Measurements from ENCODE around the gene HUNK. TPM values are rescaled to one million over a fixed set of nuclear protein-coding genes. Genes with fewer than 3 reads are reported as not detected.

Gene HUNK
- total and polyA plus RNA-seq, 4 experiments from 2014 or later, result 0.07 to 0.44 (median 0.26) TPM; not detected in 1

DNA sequence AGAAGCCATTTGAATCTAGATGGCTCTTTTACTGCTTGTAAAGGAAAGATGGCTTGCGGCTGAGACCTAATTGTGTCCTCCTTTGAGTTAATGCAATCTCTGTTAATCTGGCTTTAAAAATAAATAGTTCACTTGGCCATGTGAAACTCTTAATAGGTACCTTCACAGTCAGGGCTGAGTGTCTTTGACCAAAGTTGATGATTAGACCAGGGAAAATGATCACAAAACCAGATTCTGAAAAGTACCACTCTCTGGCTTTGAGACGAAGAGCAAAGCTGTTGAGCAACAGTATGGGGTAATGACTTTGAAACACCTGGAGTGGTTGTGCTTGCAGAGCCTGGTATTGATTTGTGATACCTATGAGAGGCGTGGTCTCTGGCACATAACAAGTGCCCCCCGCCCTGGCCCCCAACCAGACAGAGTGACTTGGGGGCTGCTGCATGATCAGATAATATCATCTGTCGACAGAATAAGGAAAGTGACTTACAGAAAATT is 4.7 kb downstream of the HUNK start:
- Histone ChIP-seq H3K36me3 (ENCODE audit: insufficient read depth, low read length) (no peaks in the 10 kb centered on the region), H3K27me3 (ENCODE audit: insufficient read depth, low read length) (peaks cover 7% of the 10 kb centered on the region), H3K4me3 (ENCODE audit: low read length in 2 of 2) (no peak overlapping the region), H3K4me1 (ENCODE audit: insufficient read depth, low read length) (peaks cover 4% of the 10 kb centered on the region), H3K9me3 (ENCODE audit: control insufficient read depth in 1 of 2, low read length in 2 of 2) (no peaks in the 10 kb centered on the region), H3K27ac (ENCODE audit: low read depth, low read length) (no peak overlapping the region)
- no peaks in the 10 kb centered on the region for H3K9me3 Mint-ChIP-seq
- H3K4me1 Mint-ChIP-seq, result peaks cover 0 to 6% (median 1%) of the 10 kb centered on the region in 4 donors
- no peak for DNase-seq
- H3K36me3 Mint-ChIP-seq, result no peaks in the 10 kb centered on the region
- POLR2A ChIA-PET (ENCODE audit: partially characterized antibody), result no interaction called here
- no peak overlapping the region for H3K4me3 Mint-ChIP-seq
- peaks cover 19 to 34% of the 10 kb centered on the region in 2 donors for H3K27me3 Mint-ChIP-seq
- CTCF ChIA-PET (ENCODE audit: partially characterized antibody), result no interaction called here
- intact Hi-C loops (cut with micrococcal nuclease), result no loop called here
- no peak overlapping the region for H3K27ac Mint-ChIP-seq

DNA sequence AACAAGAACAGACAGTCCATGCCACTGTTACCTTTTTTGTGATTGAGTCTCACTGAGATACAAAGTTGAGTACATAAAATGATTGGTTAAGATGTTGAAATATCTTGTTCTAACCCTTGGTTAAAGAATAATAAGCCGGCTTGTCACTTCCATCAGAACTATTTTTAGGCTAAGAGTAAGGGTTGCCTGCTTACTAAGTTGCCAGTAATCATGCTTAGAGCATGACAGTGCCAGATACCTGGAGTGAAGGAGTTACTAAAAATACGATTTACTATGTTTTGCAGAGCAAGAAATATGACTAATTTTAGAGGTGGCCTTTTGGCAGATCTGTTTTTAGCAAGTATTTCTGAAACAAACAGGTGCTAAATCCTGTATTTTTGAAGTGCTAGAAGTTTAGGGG is 6.0 kb downstream of the HUNK start:
- intact Hi-C loops (cut with micrococcal nuclease), result no loop called here
- no peak overlapping the region for H3K27ac Mint-ChIP-seq
- no peaks in the 10 kb centered on the region for H3K36me3 ChIP-seq (ENCODE audit: insufficient read depth, low read length)
- H3K4me3 ChIP-seq (ENCODE audit: low read length in 2 of 2), result no peak overlapping the region
- no peak overlapping the region for H3K27ac ChIP-seq (ENCODE audit: low read depth, low read length)
- H3K4me1 Mint-ChIP-seq, result peaks cover 0 to 5% (median 0%) of the 10 kb centered on the region in 4 donors
- H3K27me3 ChIP-seq (ENCODE audit: insufficient read depth, low read length), result peaks cover 7% of the 10 kb centered on the region
- ChIA-PET POLR2A (ENCODE audit: partially characterized antibody) (no interaction called here), CTCF (ENCODE audit: partially characterized antibody) (no interaction called here)
- H3K9me3 ChIP-seq (ENCODE audit: control insufficient read depth in 1 of 2, low read length in 2 of 2), result no peaks in the 10 kb centered on the region
- H3K9me3 Mint-ChIP-seq, result peaks cover 0 to 2% (median 0%) of the 10 kb centered on the region in 8 donors
- no peaks in the 10 kb centered on the region for H3K36me3 Mint-ChIP-seq
- no peaks in the 10 kb centered on the region for H3K4me1 ChIP-seq (ENCODE audit: insufficient read depth, low read length)
- no peak overlapping the region for H3K4me3 Mint-ChIP-seq
- peaks cover 18 to 33% of the 10 kb centered on the region in 2 donors for H3K27me3 Mint-ChIP-seq
- no peak for DNase-seq

DNA sequence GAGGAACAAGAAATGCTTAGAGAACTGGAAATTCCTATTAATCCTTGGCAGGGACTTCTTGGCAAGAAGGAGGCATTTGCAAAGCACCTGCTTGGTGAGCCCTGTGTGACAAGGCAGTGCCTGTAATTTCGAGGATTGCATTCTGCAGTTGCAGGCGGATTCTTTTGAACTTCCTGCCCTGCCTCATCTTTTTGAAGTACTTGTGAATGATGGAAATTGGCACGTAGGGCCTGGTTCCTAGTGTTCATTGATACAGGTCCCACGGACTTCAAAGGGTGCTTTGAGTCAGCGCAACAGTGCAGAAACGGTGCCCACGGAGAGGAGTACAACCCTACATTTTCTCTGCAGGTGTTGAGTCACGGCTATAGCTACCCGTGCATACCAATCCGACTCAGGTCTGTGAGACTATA is 6.4 kb downstream of the HUNK start:
- Histone ChIP-seq H3K27me3 (ENCODE audit: insufficient read depth, low read length) (peaks cover 7% of the 10 kb centered on the region), H3K27ac (ENCODE audit: low read depth, low read length) (no peak overlapping the region), H3K4me1 (ENCODE audit: insufficient read depth, low read length) (no peaks in the 10 kb centered on the region), H3K4me3 (ENCODE audit: low read length in 2 of 2) (no peak overlapping the region), H3K9me3 (ENCODE audit: control insufficient read depth in 1 of 2, low read length in 2 of 2) (no peaks in the 10 kb centered on the region), H3K36me3 (ENCODE audit: insufficient read depth, low read length) (no peaks in the 10 kb centered on the region)
- ChIA-PET CTCF (ENCODE audit: partially characterized antibody) (no interaction called here), POLR2A (ENCODE audit: partially characterized antibody) (no interaction called here)
- intact Hi-C loops (cut with micrococcal nuclease), result no loop called here
- no peaks in the 10 kb centered on the region for H3K36me3 Mint-ChIP-seq
- peaks cover 18 to 33% of the 10 kb centered on the region in 2 donors for H3K27me3 Mint-ChIP-seq
- H3K9me3 Mint-ChIP-seq, result peaks cover 0 to 2% (median 0%) of the 10 kb centered on the region in 8 donors
- DNase-seq, result no peak
- H3K4me3 Mint-ChIP-seq, result no peak overlapping the region
- peaks cover 0 to 5% (median 0%) of the 10 kb centered on the region in 4 donors for H3K4me1 Mint-ChIP-seq
- H3K27ac Mint-ChIP-seq, result no peak overlapping the region

DNA sequence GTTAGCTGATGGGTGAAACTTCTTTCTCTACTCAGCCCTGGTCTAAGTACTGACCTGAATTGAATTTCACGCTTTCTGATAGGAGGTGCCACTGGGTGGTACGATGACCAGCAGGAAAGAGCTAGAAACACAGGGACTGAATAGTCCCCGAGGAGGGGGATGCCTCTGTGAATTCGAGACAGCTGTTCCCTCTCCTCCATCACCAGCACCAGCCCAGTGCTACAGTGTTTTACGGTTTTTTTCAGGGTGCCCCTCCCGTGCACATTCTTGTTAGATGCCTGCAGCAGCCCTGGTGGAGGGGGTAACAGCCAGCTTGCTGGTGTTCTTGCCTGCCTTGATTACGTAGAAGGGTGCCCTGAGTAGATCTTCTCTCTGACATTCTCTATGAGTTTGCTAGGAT is 7.1 kb downstream of the HUNK start:
- ChIA-PET POLR2A (ENCODE audit: partially characterized antibody) (no interaction called here), CTCF (ENCODE audit: partially characterized antibody) (no interaction called here)
- Histone ChIP-seq H3K4me3 (ENCODE audit: low read length in 2 of 2) (no peak overlapping the region), H3K9me3 (ENCODE audit: control insufficient read depth in 1 of 2, low read length in 2 of 2) (no peaks in the 10 kb centered on the region), H3K27me3 (ENCODE audit: insufficient read depth, low read length) (peaks cover 3% of the 10 kb centered on the region), H3K4me1 (ENCODE audit: insufficient read depth, low read length) (no peaks in the 10 kb centered on the region), H3K36me3 (ENCODE audit: insufficient read depth, low read length) (no peaks in the 10 kb centered on the region), H3K27ac (ENCODE audit: low read depth, low read length) (no peak overlapping the region)
- Mint-ChIP-seq H3K4me1 (no peaks in the 10 kb centered on the region), H3K27ac (no peak overlapping the region), H3K36me3 (no peaks in the 10 kb centered on the region), H3K9me3 (peaks cover 0 to 2% (median 0%) of the 10 kb centered on the region in 8 donors), H3K27me3 (peaks cover 16 to 30% of the 10 kb centered on the region in 2 donors), H3K4me3 (no peak overlapping the region)
- intact Hi-C loops (cut with micrococcal nuclease), result no loop called here
- no peak for DNase-seq

DNA sequence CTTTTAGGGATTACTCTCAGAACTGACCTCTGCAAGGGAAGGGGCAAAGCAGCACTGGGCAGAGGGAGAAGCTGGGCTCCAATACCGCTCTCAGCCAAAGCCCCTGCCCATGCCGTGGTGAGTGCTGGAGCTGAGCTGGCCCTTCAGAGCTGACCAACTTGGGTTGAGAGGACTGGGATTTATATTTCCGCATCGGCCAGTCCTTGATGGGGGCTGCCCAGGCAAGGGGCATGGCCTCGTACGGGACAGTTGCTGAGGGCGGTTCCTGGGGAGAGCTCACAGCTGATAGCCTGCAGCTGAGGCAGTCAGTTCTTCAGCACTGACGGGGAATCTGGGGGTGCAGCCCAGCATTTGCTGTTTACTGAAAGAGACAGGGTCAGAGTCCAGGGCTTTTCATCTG is 8.0 kb downstream of the HUNK start:
- Histone ChIP-seq H3K4me1 (ENCODE audit: insufficient read depth, low read length) (no peaks in the 10 kb centered on the region), H3K9me3 (ENCODE audit: control insufficient read depth in 1 of 2, low read length in 2 of 2) (no peaks in the 10 kb centered on the region), H3K27ac (ENCODE audit: low read depth, low read length) (no peak overlapping the region), H3K27me3 (ENCODE audit: insufficient read depth, low read length) (no peaks in the 10 kb centered on the region), H3K4me3 (ENCODE audit: low read length in 2 of 2) (no peak overlapping the region), H3K36me3 (ENCODE audit: insufficient read depth, low read length) (no peaks in the 10 kb centered on the region)
- Mint-ChIP-seq H3K9me3 (peaks cover 0 to 2% (median 0%) of the 10 kb centered on the region in 8 donors), H3K4me3 (no peak overlapping the region), H3K4me1 (no peaks in the 10 kb centered on the region), H3K27ac (no peak overlapping the region), H3K27me3 (peaks cover 14 to 24% of the 10 kb centered on the region in 2 donors), H3K36me3 (no peaks in the 10 kb centered on the region)
- intact Hi-C loops (cut with micrococcal nuclease), result no loop called here
- no peak for DNase-seq
- POLR2A ChIA-PET (ENCODE audit: partially characterized antibody), result no interaction called here
- CTCF ChIA-PET (ENCODE audit: partially characterized antibody), result no interaction called here

DNA sequence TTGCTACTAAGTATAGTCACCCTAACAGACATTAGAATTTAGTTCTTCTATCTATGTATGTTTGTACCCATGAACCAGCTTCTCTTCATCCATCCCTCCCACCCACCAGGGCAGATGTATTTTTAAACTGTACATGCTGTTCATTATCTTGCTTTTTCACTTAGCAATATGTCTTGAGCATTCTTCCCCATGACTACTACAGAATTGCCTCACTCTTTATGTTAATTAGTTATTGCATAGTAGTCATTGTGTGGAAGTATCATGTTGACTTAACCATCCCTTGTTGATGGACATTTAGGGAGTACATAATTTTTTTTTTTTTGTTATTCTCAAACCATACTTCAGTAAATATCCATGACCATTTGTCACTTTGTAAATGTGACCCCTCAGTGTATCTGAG is 9.9 kb downstream of the HUNK start:
- intact Hi-C loops (cut with micrococcal nuclease), result no loop called here
- Mint-ChIP-seq H3K4me3 (no peak overlapping the region), H3K4me1 (no peaks in the 10 kb centered on the region), H3K9me3 (peaks cover 0 to 2% (median 0%) of the 10 kb centered on the region in 8 donors), H3K27ac (no peak overlapping the region), H3K36me3 (no peaks in the 10 kb centered on the region), H3K27me3 (peaks cover 7 to 10% of the 10 kb centered on the region in 2 donors)
- H3K27ac ChIP-seq (ENCODE audit: low read depth, low read length), result no peak overlapping the region
- no peaks in the 10 kb centered on the region for H3K4me1 ChIP-seq (ENCODE audit: insufficient read depth, low read length)
- no peak overlapping the region for H3K4me3 ChIP-seq (ENCODE audit: low read length in 2 of 2)
- no peaks in the 10 kb centered on the region for H3K9me3 ChIP-seq (ENCODE audit: control insufficient read depth in 1 of 2, low read length in 2 of 2)
- no peaks in the 10 kb centered on the region for H3K27me3 ChIP-seq (ENCODE audit: insufficient read depth, low read length)
- ChIA-PET POLR2A (ENCODE audit: partially characterized antibody) (no interaction called here), CTCF (ENCODE audit: partially characterized antibody) (interaction anchor here (1.5 kb wide), 1 partner anchor 15 kb away, joined by 3 read pairs; no protein-coding TSS in a partner anchor)
- DNase-seq, result no peak
- H3K36me3 ChIP-seq (ENCODE audit: insufficient read depth, low read length), result no peaks in the 10 kb centered on the region

DNA sequence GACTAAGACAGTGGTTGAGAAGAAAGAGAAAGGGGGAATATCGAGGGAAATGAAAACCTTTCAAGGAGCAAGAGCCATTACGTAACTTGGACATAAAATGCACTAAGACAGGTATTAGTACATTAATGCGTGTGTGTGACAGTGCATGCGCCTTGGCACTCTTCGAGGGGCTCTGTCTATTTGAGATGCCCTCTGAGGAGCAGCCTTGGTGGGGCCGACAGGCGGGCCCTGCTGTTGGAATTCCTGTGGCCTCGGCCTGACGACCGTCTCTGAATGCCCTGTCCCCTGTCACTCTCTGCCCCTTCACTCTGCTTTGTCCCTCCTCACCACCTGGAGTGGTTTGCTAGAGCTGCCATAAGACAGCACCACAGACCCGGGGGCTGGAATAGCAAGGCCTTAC is 12.3 kb downstream of the HUNK start:
- H3K36me3 ChIP-seq (ENCODE audit: insufficient read depth, low read length), result no peaks in the 10 kb centered on the region
- H3K4me1 Mint-ChIP-seq, result no peaks in the 10 kb centered on the region
- H3K9me3 Mint-ChIP-seq, result peaks cover 0 to 2% (median 0%) of the 10 kb centered on the region in 8 donors
- no peak overlapping the region for H3K27ac Mint-ChIP-seq
- H3K4me3 ChIP-seq (ENCODE audit: low read length in 2 of 2), result no peak overlapping the region
- POLR2A ChIA-PET (ENCODE audit: partially characterized antibody), result no interaction called here
- H3K27me3 ChIP-seq (ENCODE audit: insufficient read depth, low read length), result no peaks in the 10 kb centered on the region
- CTCF ChIA-PET (ENCODE audit: partially characterized antibody), result no interaction called here
- intact Hi-C loops (cut with micrococcal nuclease), result no loop called here
- H3K27ac ChIP-seq (ENCODE audit: low read depth, low read length), result no peak overlapping the region
- H3K4me1 ChIP-seq (ENCODE audit: insufficient read depth, low read length), result no peaks in the 10 kb centered on the region
- no peak overlapping the region for H3K4me3 Mint-ChIP-seq
- H3K36me3 Mint-ChIP-seq, result no peaks in the 10 kb centered on the region
- no peak for DNase-seq
- no peaks in the 10 kb centered on the region for H3K9me3 ChIP-seq (ENCODE audit: control insufficient read depth in 1 of 2, low read length in 2 of 2)
- H3K27me3 Mint-ChIP-seq, result peaks cover 8 to 9% of the 10 kb centered on the region in 2 donors

DNA sequence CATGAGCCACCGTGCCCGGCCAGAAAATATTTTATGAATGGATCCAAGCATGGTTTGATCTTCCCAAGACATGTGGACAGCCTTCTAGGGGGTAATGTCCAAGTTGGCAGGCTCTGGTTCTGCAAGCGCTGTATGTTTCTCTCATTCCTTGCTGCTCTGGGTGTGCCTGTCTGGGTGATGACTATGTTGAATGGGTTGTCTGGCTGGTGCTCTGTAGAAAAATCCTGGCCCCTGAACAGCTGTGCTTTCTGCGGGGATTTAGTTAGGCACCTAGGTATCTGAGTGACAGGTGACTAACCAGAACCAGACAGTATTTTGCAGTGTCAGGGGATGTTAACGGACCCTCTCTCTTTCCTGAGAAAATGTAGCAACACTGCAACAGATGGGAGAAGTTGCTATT is 14.1 kb downstream of the HUNK start:
- DNase-seq, result no peak
- Histone ChIP-seq H3K36me3 (ENCODE audit: insufficient read depth, low read length) (no peaks in the 10 kb centered on the region), H3K4me1 (ENCODE audit: insufficient read depth, low read length) (no peaks in the 10 kb centered on the region), H3K9me3 (ENCODE audit: control insufficient read depth in 1 of 2, low read length in 2 of 2) (no peaks in the 10 kb centered on the region), H3K27ac (ENCODE audit: low read depth, low read length) (no peak overlapping the region), H3K27me3 (ENCODE audit: insufficient read depth, low read length) (no peaks in the 10 kb centered on the region), H3K4me3 (ENCODE audit: low read length in 2 of 2) (no peak overlapping the region)
- Mint-ChIP-seq H3K27ac (no peak overlapping the region), H3K9me3 (peaks cover 0 to 2% (median 0%) of the 10 kb centered on the region in 8 donors), H3K4me3 (no peak overlapping the region), H3K36me3 (no peaks in the 10 kb centered on the region), H3K4me1 (no peaks in the 10 kb centered on the region), H3K27me3 (peaks cover 0 to 2% of the 10 kb centered on the region in 2 donors)
- ChIA-PET CTCF (ENCODE audit: partially characterized antibody) (no interaction called here), POLR2A (ENCODE audit: partially characterized antibody) (no interaction called here)
- intact Hi-C loops (cut with micrococcal nuclease), result no loop called here
